8988T (cell line): Measurements from ENCODE around the gene MPLKIP.
"Not testable (repeated sequence)": the region's sequence is repeated elsewhere in the genome, so short reads cannot be mapped to it uniquely, and the experiment has no call there.

Experiments used
- DNase-seq: peaks from one replicate; pipeline ENCODE4 v3.0.0; 2011

Gene MPLKIP

GRCh38 chr7:40134428-40135316 lies at the start of gene MPLKIP, which contains the start of gene SUGCT:
Gene MPLKIP (minus strand): TSS chr7:40134622. CDS start chr7:40134567, 55 bp downstream.
Gene SUGCT (plus strand): TSS chr7:40135005.
- DNase-seq = peak; percentile 67

- DNase-seq = no peak
Observed at GRCh38 chr7:40182452-40182851, 48.0 kb upstream of the MPLKIP start.

GRCh38 chr7:40177071-40177470 lies 42.6 kb upstream of the MPLKIP start:
- DNase-seq = no peak

- no peak for DNase-seq
Observed at GRCh38 chr7:40175725-40176510, 41.5 kb upstream of the MPLKIP start.

- not testable (repeated sequence) for DNase-seq
Observed at GRCh38 chr7:40175256-40175655, 40.8 kb upstream of the MPLKIP start.

- DNase-seq = not testable (repeated sequence)
Observed at GRCh38 chr7:40173121-40173520, 38.7 kb upstream of the MPLKIP start.

GRCh38 chr7:40168266-40168665 lies 33.8 kb upstream of the MPLKIP start:
- DNase-seq = not testable (repeated sequence)

- no peak for DNase-seq
Observed at GRCh38 chr7:40167291-40167690, 32.9 kb upstream of the MPLKIP start.

- no peak for DNase-seq
Observed at GRCh38 chr7:40165216-40165615, 30.8 kb upstream of the MPLKIP start.

- no peak for DNase-seq
Observed at GRCh38 chr7:40162516-40162915, 28.1 kb upstream of the MPLKIP start.

- no peak for DNase-seq
Observed at GRCh38 chr7:40156988-40157387, 22.6 kb upstream of the MPLKIP start.

GRCh38 chr7:40151504-40151903 lies 17.1 kb upstream of the MPLKIP start:
- DNase-seq = no peak

GRCh38 chr7:40148671-40149070 lies 14.2 kb upstream of the MPLKIP start:
- DNase-seq = no peak

GRCh38 chr7:40148247-40148580 lies 13.8 kb upstream of the MPLKIP start:
- not testable (repeated sequence) for DNase-seq

- no peak for DNase-seq
Observed at GRCh38 chr7:40147371-40148246, 13.2 kb upstream of the MPLKIP start.

GRCh38 chr7:40145596-40146130 lies 11.2 kb upstream of the MPLKIP start:
- DNase-seq = not testable (repeated sequence)

- not testable (repeated sequence) for DNase-seq
Observed at GRCh38 chr7:40141916-40142315, 7.5 kb upstream of the MPLKIP start.

GRCh38 chr7:40139891-40140290 lies 5.5 kb upstream of the MPLKIP start:
- not testable (repeated sequence) for DNase-seq

GRCh38 chr7:40138973-40139372 lies 4.6 kb upstream of the MPLKIP start:
- no peak for DNase-seq

GRCh38 chr7:40137563-40137962 lies 3.1 kb upstream of the MPLKIP start:
- no peak for DNase-seq

GRCh38 chr7:40135317-40135610 lies 842 bp upstream of the MPLKIP start:
- no peak for DNase-seq

GRCh38 chr7:40133561-40134427 lies 628 bp downstream of the MPLKIP start:
- DNase-seq = peak; percentile 33
